Mammary epithelial cell (primary cell): Measurements from ENCODE around the gene CNTNAP2.

Source experiments
- EZH2 ChIP-seq: IDR thresholded peaks from 2 replicates; pipeline ENCODE4 v1.6.1; 2012; ENCODE audit warnings: low read length, inconsistent platforms, borderline replicate concordance
- TF ChIP-seq, protein P1 (sequence below), 2 donors: IDR thresholded peaks in 1 of 2; conservative IDR thresholded peaks in 1 of 2; 2 replicates each; pipeline ENCODE4 v1.5.1; 2011 to 2012; ENCODE audit warnings: inconsistent platforms in 2 of 2, low read length in 2 of 2, mild to moderate bottlenecking in 2 of 2, control low read depth in 1 of 2, low read depth in 1 of 2; ENCODE audit not compliant: insufficient read depth in 1 of 2; ENCODE audit errors: extremely low read depth in 1 of 2

DNA sequence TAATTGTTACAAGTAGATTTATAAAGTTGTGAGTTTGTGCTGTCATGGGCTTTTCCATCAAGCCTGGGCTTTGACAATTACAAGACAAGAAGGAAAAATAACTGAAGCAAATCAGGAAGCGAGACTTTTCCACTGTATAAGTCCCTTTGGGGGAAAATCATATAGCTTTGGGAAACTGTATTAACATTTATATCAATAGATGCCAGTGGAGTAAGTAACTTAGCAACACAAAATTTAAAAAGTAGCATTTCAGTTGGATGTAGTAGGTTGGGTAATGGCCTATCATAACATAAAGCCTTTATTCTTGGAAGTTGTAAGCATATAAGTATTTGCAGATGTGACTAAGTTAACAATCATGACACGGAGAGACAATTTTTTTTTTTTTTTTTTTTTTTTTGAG lies 931.1 kb downstream of the CNTNAP2 start:
- TF ChIP-seq, protein P1, sequence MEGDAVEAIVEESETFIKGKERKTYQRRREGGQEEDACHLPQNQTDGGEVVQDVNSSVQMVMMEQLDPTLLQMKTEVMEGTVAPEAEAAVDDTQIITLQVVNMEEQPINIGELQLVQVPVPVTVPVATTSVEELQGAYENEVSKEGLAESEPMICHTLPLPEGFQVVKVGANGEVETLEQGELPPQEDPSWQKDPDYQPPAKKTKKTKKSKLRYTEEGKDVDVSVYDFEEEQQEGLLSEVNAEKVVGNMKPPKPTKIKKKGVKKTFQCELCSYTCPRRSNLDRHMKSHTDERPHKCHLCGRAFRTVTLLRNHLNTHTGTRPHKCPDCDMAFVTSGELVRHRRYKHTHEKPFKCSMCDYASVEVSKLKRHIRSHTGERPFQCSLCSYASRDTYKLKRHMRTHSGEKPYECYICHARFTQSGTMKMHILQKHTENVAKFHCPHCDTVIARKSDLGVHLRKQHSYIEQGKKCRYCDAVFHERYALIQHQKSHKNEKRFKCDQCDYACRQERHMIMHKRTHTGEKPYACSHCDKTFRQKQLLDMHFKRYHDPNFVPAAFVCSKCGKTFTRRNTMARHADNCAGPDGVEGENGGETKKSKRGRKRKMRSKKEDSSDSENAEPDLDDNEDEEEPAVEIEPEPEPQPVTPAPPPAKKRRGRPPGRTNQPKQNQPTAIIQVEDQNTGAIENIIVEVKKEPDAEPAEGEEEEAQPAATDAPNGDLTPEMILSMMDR (conservative IDR thresholded peaks at IDR 0.05 in 1 of 2, IDR thresholded peaks at IDR 0.05 in 1 of 2; ENCODE audit: extremely low read depth in 1 of 2, insufficient read depth in 1 of 2, low read depth in 1 of 2, low read length in 2 of 2), result no peak
- no peak for TF ChIP-seq EZH2
